ENCODE data around the gene YEATS2. TPM values are rescaled to one million over a fixed set of nuclear protein-coding genes. Genes with fewer than 3 reads are reported as not detected.

Gene YEATS2
- polyA plus RNA-seq, 2 of the 4 experiments (the other 2 are of a cell fraction), result 11.2 to 15.3 TPM

GRCh38 chr3:183796372-183796771 lies 98.8 kb downstream of the YEATS2 start:
- no peaks in the 10 kb centered on the region for H3K4me1 ChIP-seq
- no peaks in the 10 kb centered on the region for H3K9me3 ChIP-seq
- no peak overlapping the region for H3K27ac ChIP-seq
- 92% methylated on average over 6 of the region's 6 CpGs for WGBS (ENCODE audit: missing lambda C conversion rate)
- FAIRE-seq (no peak), ATAC-seq (no peak), DNase-seq (ENCODE audit: low read depth in 1 of 2, low spot score in 1 of 2) (no peak)
- CTCF ChIA-PET, result no interaction called here
- no peak overlapping the region for H3K4me3 ChIP-seq
- POLR2A ChIA-PET, result no interaction called here
- TF ChIP-seq EP300 (IDR thresholded peaks at IDR 0.05) (no peak), KDM5A (IDR thresholded peaks at IDR 0.05) (no peak), ZC3H11A (IDR thresholded peaks at IDR 0.05) (no peak), CBX8 (IDR thresholded peaks at IDR 0.05) (no peak), BCL3 (IDR thresholded peaks at IDR 0.05) (no peak), ATOH8 (CRISPR knock-in tag; IDR thresholded peaks at IDR 0.05; ENCODE audit: low read depth) (no peak), HOXB5 (CRISPR knock-in tag; IDR thresholded peaks at IDR 0.05) (no peak), EHMT2 (IDR thresholded peaks at IDR 0.05; ENCODE audit: low read depth) (no peak), CHD4 (IDR thresholded peaks at IDR 0.05; ENCODE audit: borderline replicate concordance) (no peak), FOSL2 (IDR thresholded peaks at IDR 0.05) (no peak), FOSL2 (CRISPR knock-in tag; IDR thresholded peaks at IDR 0.05) (no peak), REST (IDR thresholded peaks at IDR 0.05) (no peak), HOXB13 (CRISPR knock-in tag; IDR thresholded peaks at IDR 0.05; ENCODE audit: low read depth) (no peak), RARB (CRISPR knock-in tag; IDR thresholded peaks at IDR 0.05) (no peak), USF2 (IDR thresholded peaks at IDR 0.05) (no peak), MAFK (IDR thresholded peaks at IDR 0.05; ENCODE audit: partially characterized antibody) (no peak), SMC3 (IDR thresholded peaks at IDR 0.05) (no peak), PHF8 (IDR thresholded peaks at IDR 0.05; ENCODE audit: borderline replicate concordance, low read depth) (no peak), NFE2L2 (conservative IDR thresholded peaks at IDR 0.05; ENCODE audit: low read length) (no peak), MAZ (IDR thresholded peaks at IDR 0.05; ENCODE audit: borderline replicate concordance, low read depth, low read length) (no peak)
- TF ChIP-seq, protein P1, sequence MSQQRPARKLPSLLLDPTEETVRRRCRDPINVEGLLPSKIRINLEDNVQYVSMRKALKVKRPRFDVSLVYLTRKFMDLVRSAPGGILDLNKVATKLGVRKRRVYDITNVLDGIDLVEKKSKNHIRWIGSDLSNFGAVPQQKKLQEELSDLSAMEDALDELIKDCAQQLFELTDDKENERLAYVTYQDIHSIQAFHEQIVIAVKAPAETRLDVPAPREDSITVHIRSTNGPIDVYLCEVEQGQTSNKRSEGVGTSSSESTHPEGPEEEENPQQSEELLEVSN (IDR thresholded peaks at IDR 0.05; ENCODE audit: borderline replicate concordance, low read depth), result no peak
- H3K4me2 ChIP-seq, result no peak overlapping the region

DNA sequence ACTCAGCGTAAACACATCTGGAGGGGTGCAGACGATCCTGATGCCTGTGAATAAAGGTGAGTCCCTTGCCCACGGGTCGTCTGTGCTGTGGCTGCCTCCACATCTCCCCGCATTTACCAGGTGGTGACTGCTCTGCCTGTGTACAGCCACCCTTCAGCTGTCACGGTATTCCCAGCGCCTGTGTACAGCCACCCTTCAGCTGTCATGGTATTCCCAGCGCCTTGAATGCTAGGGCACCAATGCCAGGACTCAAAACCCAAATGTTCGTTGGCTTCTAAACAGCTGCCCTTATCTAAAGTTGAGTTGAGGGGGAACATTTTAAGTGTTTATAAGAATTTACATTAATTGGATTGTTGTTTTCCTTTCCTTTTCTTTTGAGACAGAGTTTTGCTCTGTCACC lies 100.4 kb downstream of the YEATS2 start:
- no peaks in the 10 kb centered on the region for H3K4me1 ChIP-seq
- CTCF ChIA-PET, result no interaction called here
- H3K4me2 ChIP-seq, result no peak overlapping the region
- ATAC-seq (no peak), DNase-seq (ENCODE audit: low read depth in 1 of 2, low spot score in 1 of 2) (no peak), FAIRE-seq (no peak)
- H3K27ac ChIP-seq, result no peak overlapping the region
- 92% methylated on average over 5 of the region's 9 CpGs for WGBS (ENCODE audit: missing lambda C conversion rate)
- POLR2A ChIA-PET, result no interaction called here
- TF ChIP-seq HES2 (IDR thresholded peaks at IDR 0.05) (no peak), CHD4 (IDR thresholded peaks at IDR 0.05; ENCODE audit: borderline replicate concordance) (no peak), REST (IDR thresholded peaks at IDR 0.05) (no peak), CBX2 (IDR thresholded peaks at IDR 0.05; ENCODE audit: borderline replicate concordance, low read depth) (no peak)
- no peak overlapping the region for H3K4me3 ChIP-seq
- H3K9me3 ChIP-seq, result no peaks in the 10 kb centered on the region
